ENCODE results near the gene BCL2L11.
A peak's percentile ranks its signal among the peaks of the same experiment; 100 is the strongest.

The BCL2L11 gene

DNA sequence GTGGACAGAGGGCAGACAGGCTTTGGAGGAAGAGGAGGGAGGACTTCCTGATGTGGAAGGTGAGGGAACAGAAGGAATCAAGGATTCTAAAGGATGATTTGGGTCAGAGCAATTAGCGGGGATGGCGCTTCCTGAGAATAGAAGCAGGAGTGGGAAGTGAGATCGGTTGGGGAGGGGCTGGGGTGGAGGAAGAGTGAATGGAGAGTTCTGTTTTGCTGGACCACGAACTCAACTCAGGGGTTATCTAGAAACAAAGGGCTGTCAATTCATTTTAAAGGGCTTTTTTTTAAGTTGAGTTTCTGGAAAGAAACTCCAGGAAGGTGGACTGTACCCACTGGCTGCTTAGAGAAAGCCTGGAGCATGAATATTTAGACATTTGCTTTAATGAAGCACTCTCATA is 54.9 kb downstream of the BCL2L11 start:
- TF ChIP-seq, protein P1, sequence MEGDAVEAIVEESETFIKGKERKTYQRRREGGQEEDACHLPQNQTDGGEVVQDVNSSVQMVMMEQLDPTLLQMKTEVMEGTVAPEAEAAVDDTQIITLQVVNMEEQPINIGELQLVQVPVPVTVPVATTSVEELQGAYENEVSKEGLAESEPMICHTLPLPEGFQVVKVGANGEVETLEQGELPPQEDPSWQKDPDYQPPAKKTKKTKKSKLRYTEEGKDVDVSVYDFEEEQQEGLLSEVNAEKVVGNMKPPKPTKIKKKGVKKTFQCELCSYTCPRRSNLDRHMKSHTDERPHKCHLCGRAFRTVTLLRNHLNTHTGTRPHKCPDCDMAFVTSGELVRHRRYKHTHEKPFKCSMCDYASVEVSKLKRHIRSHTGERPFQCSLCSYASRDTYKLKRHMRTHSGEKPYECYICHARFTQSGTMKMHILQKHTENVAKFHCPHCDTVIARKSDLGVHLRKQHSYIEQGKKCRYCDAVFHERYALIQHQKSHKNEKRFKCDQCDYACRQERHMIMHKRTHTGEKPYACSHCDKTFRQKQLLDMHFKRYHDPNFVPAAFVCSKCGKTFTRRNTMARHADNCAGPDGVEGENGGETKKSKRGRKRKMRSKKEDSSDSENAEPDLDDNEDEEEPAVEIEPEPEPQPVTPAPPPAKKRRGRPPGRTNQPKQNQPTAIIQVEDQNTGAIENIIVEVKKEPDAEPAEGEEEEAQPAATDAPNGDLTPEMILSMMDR (IDR thresholded peaks at IDR 0.05; ENCODE audit: insufficient read depth, low read depth, low read length, missing control alignments) = no peak
- no peak for DNase-seq (ENCODE audit: low read depth)
- H3K4me3 ChIP-seq (ENCODE audit: low read length) = no peak overlapping the region

DNA sequence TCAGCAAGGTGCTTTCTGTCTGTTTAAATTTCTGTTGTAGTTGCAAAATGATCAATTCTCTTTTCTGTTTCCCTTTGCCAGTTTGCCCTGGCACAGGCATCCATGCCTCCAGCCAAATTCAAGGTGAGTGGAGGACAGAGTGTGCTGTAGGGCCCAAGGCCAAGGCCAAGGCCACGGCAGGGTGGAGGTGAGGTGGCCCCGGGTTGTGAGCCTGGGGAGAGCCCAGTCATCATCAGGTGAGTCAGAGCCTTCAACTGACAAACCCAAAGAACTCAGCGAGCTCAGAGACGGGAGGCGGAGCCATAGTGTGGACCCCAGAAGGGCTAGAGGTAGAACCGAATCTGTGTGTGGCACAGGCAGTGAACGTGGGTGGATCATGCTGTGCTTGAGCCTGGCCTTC is 55.7 kb downstream of the BCL2L11 start:
- H3K4me3 ChIP-seq (ENCODE audit: low read length) = no peak overlapping the region
- peak; percentile 15 for DNase-seq (ENCODE audit: low read depth)

GRCh38 chr2:111176867-111177266 is 56.2 kb downstream of the BCL2L11 start:
- H3K4me3 ChIP-seq (ENCODE audit: low read length) = no peak overlapping the region
- TF ChIP-seq, protein P1 (IDR thresholded peaks at IDR 0.05; ENCODE audit: insufficient read depth, low read depth, low read length, missing control alignments) = no peak
- no peak for DNase-seq (ENCODE audit: low read depth)

More for the DNA sequence above, 55.7 kb downstream of the BCL2L11 start:
- TF ChIP-seq, protein P1 (IDR thresholded peaks at IDR 0.05; ENCODE audit: insufficient read depth, low read depth, low read length, missing control alignments) = no peak

GRCh38 chr2:111178296-111178695 is 57.6 kb downstream of the BCL2L11 start:
- DNase-seq (ENCODE audit: low read depth) = no peak
- TF ChIP-seq, protein P1 (IDR thresholded peaks at IDR 0.05; ENCODE audit: insufficient read depth, low read depth, low read length, missing control alignments) = no peak

GRCh38 chr2:111178730-111179405 is 58.2 kb downstream of the BCL2L11 start:
- DNase-seq (ENCODE audit: low read depth) = no peak
- TF ChIP-seq, protein P1 (IDR thresholded peaks at IDR 0.05; ENCODE audit: insufficient read depth, low read depth, low read length, missing control alignments) = no peak
- no peak overlapping the region for H3K4me3 ChIP-seq (ENCODE audit: low read length)

More at GRCh38 chr2:111178296-111178695, 57.6 kb downstream of the BCL2L11 start:
- H3K4me3 ChIP-seq (ENCODE audit: low read length) = no peak overlapping the region

GRCh38 chr2:111182121-111182520 is 61.4 kb downstream of the BCL2L11 start:
- no peak overlapping the region for H3K4me3 ChIP-seq (ENCODE audit: low read length)
- TF ChIP-seq, protein P1 (IDR thresholded peaks at IDR 0.05; ENCODE audit: insufficient read depth, low read depth, low read length, missing control alignments) = no peak
- DNase-seq (ENCODE audit: low read depth) = no peak

DNA sequence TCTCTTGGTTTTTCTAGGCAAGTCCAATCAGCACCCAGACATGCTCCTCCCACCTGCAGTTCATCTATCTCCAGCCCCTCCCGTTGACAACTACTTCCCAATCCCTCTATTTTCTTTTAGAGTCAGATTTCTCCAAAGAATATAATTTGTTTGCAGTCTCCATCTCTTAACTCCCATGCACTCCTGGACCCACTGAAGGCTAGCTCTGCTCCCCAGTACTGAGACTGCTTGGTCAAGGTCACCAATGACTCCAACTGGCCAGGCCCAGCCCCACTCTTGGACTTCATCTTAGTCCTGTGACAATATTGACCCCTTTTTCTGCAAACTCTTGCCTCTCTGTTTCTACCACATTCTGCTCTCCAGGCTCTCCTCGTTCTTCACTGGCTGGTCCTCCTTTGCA is 62.0 kb downstream of the BCL2L11 start:
- TF ChIP-seq, protein P1 (IDR thresholded peaks at IDR 0.05; ENCODE audit: insufficient read depth, low read depth, low read length, missing control alignments) = no peak
- no peak for DNase-seq (ENCODE audit: low read depth)
- no peak overlapping the region for H3K4me3 ChIP-seq (ENCODE audit: low read length)
